ENCODE data around the gene PLS3.

DNA sequence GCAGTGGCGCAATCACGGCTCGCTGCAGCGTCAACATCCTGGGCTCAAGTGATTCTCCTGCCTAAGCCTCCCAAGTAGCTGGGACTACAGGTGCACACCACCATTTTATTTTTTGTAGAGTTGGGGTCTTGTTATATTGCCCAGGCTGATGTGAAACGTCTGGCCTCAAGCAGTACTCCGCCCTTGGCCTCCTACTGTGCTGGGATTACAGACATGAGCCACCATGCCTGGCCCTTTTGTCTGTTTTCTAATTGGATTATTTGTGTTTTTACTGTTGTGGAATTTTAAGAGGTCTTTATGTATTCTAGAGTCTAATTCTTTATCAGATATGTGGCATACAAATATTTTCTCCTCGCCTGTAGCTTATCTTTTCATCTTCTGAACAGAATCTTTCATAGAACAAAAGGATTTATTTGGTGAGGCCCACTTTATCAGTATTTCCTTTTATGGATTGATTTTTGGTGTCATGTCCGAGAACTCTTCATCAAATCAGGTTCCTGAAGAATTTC lies 18.9 kb downstream of the PLS3 start:
- TF ChIP-seq, protein P1, sequence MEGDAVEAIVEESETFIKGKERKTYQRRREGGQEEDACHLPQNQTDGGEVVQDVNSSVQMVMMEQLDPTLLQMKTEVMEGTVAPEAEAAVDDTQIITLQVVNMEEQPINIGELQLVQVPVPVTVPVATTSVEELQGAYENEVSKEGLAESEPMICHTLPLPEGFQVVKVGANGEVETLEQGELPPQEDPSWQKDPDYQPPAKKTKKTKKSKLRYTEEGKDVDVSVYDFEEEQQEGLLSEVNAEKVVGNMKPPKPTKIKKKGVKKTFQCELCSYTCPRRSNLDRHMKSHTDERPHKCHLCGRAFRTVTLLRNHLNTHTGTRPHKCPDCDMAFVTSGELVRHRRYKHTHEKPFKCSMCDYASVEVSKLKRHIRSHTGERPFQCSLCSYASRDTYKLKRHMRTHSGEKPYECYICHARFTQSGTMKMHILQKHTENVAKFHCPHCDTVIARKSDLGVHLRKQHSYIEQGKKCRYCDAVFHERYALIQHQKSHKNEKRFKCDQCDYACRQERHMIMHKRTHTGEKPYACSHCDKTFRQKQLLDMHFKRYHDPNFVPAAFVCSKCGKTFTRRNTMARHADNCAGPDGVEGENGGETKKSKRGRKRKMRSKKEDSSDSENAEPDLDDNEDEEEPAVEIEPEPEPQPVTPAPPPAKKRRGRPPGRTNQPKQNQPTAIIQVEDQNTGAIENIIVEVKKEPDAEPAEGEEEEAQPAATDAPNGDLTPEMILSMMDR (IDR thresholded peaks at IDR 0.05), result no peak
- TF ChIP-seq POLR2AphosphoS5 (IDR thresholded peaks at IDR 0.05; ENCODE audit: insufficient read depth in 1 of 2, low read depth in 1 of 2), result no peak
- no peak for TF ChIP-seq POLR2A (IDR thresholded peaks at IDR 0.05)
